Putamen (tissue), 1 donor: ENCODE data around the gene HNRNPLL.

Experiments
- DNase-seq: peaks from one replicate; pipeline ENCODE4 v3.0.0-alpha.2; 2016; ENCODE audit warnings: low spot score

Gene HNRNPLL

GRCh38 chr2:38592951-38593350 lies 9.8 kb downstream of the HNRNPLL start:
- DNase-seq = no peak

DNA sequence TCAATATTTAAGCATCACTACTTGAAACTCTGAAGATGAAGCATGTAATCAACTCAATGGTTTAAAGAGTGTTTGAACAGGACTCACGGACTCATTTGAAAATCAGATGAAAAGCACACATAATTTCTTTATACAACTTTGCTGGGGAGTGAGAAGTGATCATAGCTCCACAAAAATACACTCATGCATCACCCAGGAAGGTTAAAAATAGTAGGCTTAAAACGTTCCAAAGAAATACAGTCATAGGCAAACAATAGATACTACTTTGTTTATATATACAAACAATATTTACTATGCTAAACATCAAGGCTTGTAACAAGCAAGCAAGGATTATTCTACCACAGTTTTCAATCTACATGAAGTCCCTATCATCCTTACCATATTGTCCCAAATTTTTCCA lies 11.6 kb downstream of the HNRNPLL start:
- no peak for DNase-seq

DNA sequence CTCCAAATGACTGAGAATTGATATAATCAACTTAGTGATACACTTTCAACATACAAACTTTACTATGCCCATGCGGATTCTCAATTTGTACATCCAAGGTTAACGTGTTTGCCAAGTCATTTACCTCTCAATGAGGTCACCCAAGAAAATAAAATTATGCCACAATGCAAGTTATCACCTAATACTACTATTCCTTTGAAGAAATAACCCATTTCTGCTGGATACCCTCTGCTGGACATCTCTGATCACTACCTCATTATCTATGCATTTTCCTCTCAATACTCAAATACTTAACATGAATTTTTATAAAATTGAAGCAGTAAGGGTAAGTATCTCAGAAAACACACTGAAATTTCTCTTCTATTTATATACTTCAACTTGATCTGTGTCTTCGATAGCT lies 12.7 kb downstream of the HNRNPLL start:
- DNase-seq = no peak

DNA sequence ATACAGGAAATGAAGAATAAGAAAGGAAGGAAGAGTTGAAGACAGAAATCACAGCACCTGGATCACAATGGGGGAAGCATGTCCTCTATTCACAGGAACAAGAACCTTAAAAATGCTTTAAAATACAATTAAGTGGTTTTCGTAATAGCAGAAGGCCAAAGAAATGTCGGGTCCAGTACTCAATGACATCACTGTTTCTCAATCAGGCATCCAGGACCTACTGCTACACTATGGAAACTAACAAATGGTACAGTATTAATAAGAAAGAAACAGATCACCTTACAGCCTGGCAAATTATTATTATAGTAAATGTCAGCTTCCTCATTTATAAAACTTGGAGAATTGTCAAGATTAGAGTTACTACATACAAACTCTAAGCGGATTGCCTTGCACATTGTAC lies 15.8 kb downstream of the HNRNPLL start:
- DNase-seq = no peak

DNA sequence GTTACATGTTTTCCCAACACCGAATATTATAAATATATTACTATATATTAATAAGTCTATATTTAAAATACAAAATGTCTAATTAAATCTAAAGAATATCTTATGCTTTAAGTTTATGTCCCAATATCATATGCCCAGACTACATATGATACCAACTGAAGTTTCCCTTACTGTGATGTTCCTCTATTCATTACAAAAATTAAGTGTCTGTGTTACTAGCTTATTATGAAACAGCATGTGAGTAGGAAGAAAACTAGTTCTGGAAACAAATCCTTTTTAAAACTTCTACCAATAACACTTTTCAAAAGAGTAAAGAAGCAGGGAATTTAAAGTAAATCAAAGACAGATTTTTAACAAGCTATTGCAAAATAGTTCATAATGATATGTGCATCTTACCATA lies 17.8 kb downstream of the HNRNPLL start:
- no peak for DNase-seq

GRCh38 chr2:38583994-38584393 lies 18.7 kb downstream of the HNRNPLL start:
- no peak for DNase-seq

DNA sequence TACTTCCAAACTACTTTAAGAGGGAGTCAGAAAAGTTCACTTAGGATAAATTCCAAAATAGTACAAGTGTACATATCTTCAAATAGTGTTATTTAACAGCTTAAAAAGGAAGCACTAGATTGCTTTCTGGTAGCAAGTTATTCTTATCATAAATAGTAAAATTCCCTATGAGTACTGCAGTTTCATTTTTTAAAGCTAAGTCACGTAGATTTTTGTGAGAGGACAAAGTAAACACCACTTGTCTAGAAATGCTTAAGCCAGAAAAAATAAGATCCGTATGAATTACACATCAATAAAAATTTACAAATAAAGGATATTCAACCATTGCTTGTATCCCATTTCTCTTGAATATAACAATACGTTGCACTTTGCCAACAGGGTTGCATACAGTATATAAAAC lies 19.2 kb downstream of the HNRNPLL start:
- no peak for DNase-seq

DNA sequence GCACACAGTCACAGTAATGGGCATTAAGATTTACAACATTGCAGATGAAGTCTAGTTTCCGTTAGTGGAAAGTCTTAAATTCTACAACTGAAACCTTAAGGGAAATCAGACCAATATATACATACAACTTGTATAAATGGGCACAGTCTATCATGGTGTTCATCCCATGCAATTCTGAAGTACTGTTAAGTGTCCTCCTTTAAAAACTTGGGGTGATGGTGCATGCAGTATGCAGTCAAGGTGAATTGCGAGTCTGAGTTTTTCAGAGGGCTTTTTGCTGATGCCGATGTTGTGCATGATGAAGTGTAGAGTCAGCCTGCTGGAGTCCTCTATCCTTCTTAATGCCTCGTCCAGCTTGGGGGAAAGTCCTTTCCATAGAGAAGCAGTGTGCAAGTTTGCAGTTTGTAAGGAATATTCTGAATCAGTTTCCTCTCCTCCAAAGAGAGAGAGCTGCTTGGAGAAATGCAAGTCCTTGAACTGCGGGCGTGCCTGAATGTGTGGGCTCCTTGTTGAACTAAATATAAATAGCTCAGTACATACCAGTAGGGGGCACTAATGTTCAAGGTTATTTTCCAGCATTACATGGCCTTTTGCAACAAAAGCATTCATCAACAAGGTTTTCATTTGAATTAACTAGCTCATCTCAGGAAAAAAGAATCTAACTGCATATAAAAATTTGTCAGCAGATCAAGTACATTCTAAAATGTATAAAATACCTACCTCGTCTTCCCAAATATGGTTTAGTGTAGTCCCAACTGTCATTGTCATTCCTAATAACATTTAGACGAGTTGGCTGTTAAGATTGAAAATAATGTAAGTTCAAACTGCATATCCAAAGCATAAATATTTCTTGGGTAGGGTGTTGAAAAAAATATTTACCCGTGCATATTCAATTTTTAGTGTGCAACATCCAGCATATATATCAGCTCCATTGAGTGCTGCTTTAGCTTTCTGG lies 21.3 kb downstream of the HNRNPLL start:
- DNase-seq = peak; percentile 80

- no peak for DNase-seq
Measured at GRCh38 chr2:38580115-38580636, 22.6 kb downstream of the HNRNPLL start.

DNA sequence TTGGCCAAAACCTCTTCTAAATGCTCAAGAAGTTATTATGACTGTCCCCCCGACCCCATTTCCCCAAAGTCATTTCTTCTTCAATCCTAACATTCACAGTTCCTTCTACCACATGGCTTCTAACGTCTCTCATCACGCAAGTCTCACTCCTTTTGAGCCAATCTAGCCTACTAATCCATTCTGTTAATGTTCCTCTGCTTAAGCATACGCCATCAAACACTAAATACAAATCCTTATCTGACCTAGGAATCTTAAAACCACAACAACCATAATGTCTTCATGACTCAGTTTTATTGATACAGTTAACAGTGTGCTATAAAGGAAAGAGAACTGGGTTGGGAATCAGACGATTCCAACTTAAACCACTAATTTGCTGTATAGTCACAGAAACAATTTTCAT lies 23.9 kb downstream of the HNRNPLL start:
- no peak for DNase-seq

GRCh38 chr2:38574278-38574677 lies 28.4 kb downstream of the HNRNPLL start:
- no peak for DNase-seq

- DNase-seq = peak; percentile 69
Measured at GRCh38 chr2:38572167-38572566, 30.6 kb downstream of the HNRNPLL start.

DNA sequence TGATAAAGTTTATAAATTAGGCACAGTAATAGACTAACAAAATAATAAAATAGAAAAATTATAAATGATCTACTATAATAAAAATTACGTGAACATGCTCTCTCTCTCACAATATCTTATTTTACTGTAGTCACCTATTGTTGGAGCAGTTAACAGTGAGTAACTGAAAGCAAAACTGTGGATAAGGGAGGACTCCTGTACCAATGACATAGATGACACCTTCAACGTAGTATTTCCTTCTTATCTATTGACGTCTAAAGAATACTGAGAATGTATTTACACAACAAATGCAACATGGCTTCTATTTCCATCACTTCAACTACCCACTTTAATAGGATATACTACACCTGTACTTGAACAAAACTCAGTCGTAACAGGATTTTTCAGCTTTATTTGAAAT lies 31.5 kb downstream of the HNRNPLL start:
- DNase-seq = no peak

- no peak for DNase-seq
Measured at GRCh38 chr2:38568724-38569436, 33.8 kb downstream of the HNRNPLL start.

DNA sequence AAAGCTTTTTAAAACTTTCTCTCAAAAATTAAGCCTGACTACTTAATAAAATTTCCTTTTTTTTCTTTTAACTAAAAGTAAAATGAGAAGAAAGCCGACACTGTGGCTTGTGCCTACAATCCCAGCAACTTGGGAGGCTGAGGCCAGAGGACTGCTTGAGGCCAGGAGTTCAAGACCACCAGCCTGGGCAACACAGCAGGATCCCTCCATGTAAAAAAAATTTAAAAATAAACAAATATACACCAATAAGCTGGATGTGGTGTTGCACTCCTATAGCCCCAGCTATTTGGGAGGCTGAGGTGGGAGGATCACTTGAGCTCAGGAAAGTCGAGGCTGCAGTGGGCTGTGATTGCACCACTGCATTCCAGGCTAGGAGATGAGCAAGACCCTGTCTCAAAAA lies 37.4 kb downstream of the HNRNPLL start:
- no peak for DNase-seq

GRCh38 chr2:38561691-38562090 lies 41.0 kb downstream of the HNRNPLL start:
- no peak for DNase-seq

DNA sequence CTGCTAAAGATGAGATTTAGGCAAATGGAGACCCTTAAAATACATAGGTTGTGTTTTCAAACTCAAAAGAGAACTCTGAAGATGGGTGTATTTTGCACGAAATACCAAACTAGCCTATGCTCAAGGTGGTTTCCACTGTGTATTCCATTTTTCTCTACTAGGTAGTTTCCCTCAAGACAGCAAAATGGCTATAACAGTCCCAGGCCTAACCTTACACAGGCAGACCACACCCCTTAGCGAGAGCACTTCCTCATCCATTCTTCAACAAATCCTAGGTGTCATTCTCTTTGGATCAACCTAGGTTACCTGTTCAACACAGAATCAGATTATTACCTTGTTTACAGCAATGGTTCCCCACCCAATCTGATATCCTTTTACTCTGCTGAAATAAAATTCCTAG lies 42.6 kb downstream of the HNRNPLL start:
- no peak for DNase-seq

DNA sequence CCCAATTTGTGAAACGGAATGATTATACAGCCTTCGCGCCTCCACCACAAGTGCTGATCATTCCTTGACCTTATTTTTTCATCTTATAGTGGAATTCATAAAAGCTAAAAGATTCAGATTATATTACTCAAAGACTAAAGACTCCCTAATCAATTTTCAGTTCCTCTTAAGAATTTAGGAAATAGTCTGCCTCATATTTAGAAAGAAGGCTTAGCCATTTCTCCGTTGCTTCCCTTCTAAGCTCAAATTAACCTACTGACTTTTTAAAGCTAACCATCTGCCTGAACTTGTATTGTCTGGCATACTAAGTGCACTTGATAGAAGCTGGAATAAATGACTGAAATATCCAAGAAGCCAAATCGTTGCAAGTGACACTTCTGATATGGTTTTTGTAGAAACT lies 44.7 kb downstream of the HNRNPLL start:
- no peak for DNase-seq

- DNase-seq = no peak
Measured at GRCh38 chr2:38557217-38557616, 45.5 kb downstream of the HNRNPLL start.

GRCh38 chr2:38556006-38556801 lies 46.5 kb downstream of the HNRNPLL start:
- no peak for DNase-seq

GRCh38 chr2:38554973-38555595 lies 47.6 kb downstream of the HNRNPLL start:
- DNase-seq = no peak

- no peak for DNase-seq
Measured at GRCh38 chr2:38553554-38553953, 49.2 kb downstream of the HNRNPLL start.
